Activated T-cell treated with anti-CD3 and anti-CD28 coated beads for 4 hours (primary cell): ENCODE data around the gene CYP4F2.
"Not testable (repeated sequence)": the region's sequence is repeated elsewhere in the genome, so short reads cannot be mapped to it uniquely, and the experiment has no call there.

Source experiments
- DNase-seq: peaks from one replicate; pipeline ENCODE4 v3.0.0-alpha.2; 2020

CYP4F2 gene

GRCh38 chr19:15843203-15843893 is 54.5 kb downstream of the CYP4F2 start:
- no peak for DNase-seq

- DNase-seq, result no peak
These were observed 55.9 kb downstream of the CYP4F2 start for GRCh38 chr19:15841875-15842569.

- no peak for DNase-seq
These were observed 57.0 kb downstream of the CYP4F2 start for GRCh38 chr19:15840833-15841232.

GRCh38 chr19:15839888-15840287 is 58.0 kb downstream of the CYP4F2 start:
- not testable (repeated sequence) for DNase-seq

GRCh38 chr19:15838351-15838750 is 59.5 kb downstream of the CYP4F2 start:
- no peak for DNase-seq

- no peak for DNase-seq
These were observed 60.6 kb downstream of the CYP4F2 start for GRCh38 chr19:15837221-15837731.

- DNase-seq, result peak; percentile 92
These were observed 61.3 kb downstream of the CYP4F2 start for GRCh38 chr19:15836330-15837220.

- peak; percentile 45 for DNase-seq
These were observed 62.1 kb downstream of the CYP4F2 start for GRCh38 chr19:15835565-15836329.

GRCh38 chr19:15834232-15834631 is 63.6 kb downstream of the CYP4F2 start:
- DNase-seq, result not testable (repeated sequence)

GRCh38 chr19:15831626-15832025 is 66.2 kb downstream of the CYP4F2 start:
- no peak for DNase-seq

GRCh38 chr19:15829786-15830185 is 68.1 kb downstream of the CYP4F2 start:
- no peak for DNase-seq

GRCh38 chr19:15829306-15829698 is 68.6 kb downstream of the CYP4F2 start:
- no peak for DNase-seq

GRCh38 chr19:15828611-15829305 is 69.1 kb downstream of the CYP4F2 start:
- not testable (repeated sequence) for DNase-seq

GRCh38 chr19:15828121-15828610 is 69.7 kb downstream of the CYP4F2 start:
- no peak for DNase-seq
